K562 (cell line): ENCODE results near the gene S100A3. TPM values are rescaled to one million over a fixed set of nuclear protein-coding genes. Genes with fewer than 3 reads are reported as not detected.

Experiments used
- ATAC-seq: fragments of 200-7000 bp; cut with Tn5 transposase; 3 replicates; pipeline ENCODE4 v1.9.1; 2020; ENCODE audit warnings: moderate library complexity
- BruUV-seq: library from RNA; stranded (reverse); fragments of 400-500 nt; replicated peaks from 2 replicates; lab custom pipeline; 2021; lab: Mats Ljungman, UMichigan
- CTCF ChIA-PET: fragments of 300-600 bp; formaldehyde crosslinking; extraction: SDS; loops from one replicate; lab custom pipeline; 2021; ENCODE audit warnings: low intra/inter-chr PET ratio; lab: Yijun Ruan, JAX
- POLR2A ChIA-PET: fragments of 300-600, 350-650 bp; sonication (Branson Sonifier 250); formaldehyde crosslinking; extraction: SDS; loops from one replicate; lab custom pipeline; 2021; ENCODE audit warnings: antibody characterized with exemption, inconsistent platforms; lab: Yijun Ruan, JAX
- DNase-seq, 4 experiments: peaks; one replicate each; pipeline versions ENCODE4 v3.0.0 to v3.0.0-alpha.2; 2011 to 2018; ENCODE audit warnings: low spot score in 3 of 4, mixed read lengths in 3 of 4; ENCODE audit errors: extremely low read depth in 1 of 4
- FAIRE-seq: peaks from 2 replicates; lab custom pipeline; 2011; peaks lifted over from hg19 to GRCh38; lab: Jason Lieb, UNC
- H2AFZ ChIP-seq: 2 replicates; pipeline ENCODE4 v1.6.0; 2011; ENCODE audit warnings: low read depth, low read length, control low read depth, inconsistent platforms
- H3K27ac ChIP-seq: fragments of 200-600 bp; 3 replicates; pipeline ENCODE4 v1.8.0; 2011; ENCODE audit warnings: low read depth, mild to moderate bottlenecking, control low read depth, inconsistent platforms, low read length, moderate library complexity, mixed read lengths; ENCODE audit errors: extremely low read depth
- H3K27me3 ChIP-seq, 2 experiments: fragments of 300-600 bp in 1 of 2; 2 replicates in 1 of 2; 3 replicates in 1 of 2; pipeline versions ENCODE4 v1.6.0 to v1.8.0; 2011; ENCODE audit warnings: inconsistent platforms in 2 of 2, low read length in 2 of 2, mild to moderate bottlenecking in 1 of 2, mixed read lengths in 1 of 2, moderate library complexity in 1 of 2; ENCODE audit not compliant: control insufficient read depth in 2 of 2, insufficient read depth in 2 of 2
- H3K36me3 ChIP-seq: fragments of 300-600 bp; 3 replicates; pipeline ENCODE4 v1.8.0; 2011; ENCODE audit warnings: mild to moderate bottlenecking, low read length, inconsistent platforms; ENCODE audit not compliant: control insufficient read depth, insufficient read depth
- H3K4me1 ChIP-seq, 2 experiments: fragments of 200-600 bp in 1 of 2; replicated peaks in 1 of 2; 2 replicates in 1 of 2; 3 replicates in 1 of 2; pipeline versions ENCODE4 v1.5.1 to v1.8.0; 2011; ENCODE audit warnings: inconsistent platforms in 2 of 2, low read length in 2 of 2, mild to moderate bottlenecking in 1 of 2, mixed read lengths in 1 of 2, moderate library complexity in 1 of 2; ENCODE audit not compliant: control insufficient read depth in 2 of 2, insufficient read depth in 2 of 2
- H3K4me2 ChIP-seq: 2 replicates; pipeline ENCODE4 v1.6.1; 2011; ENCODE audit warnings: low read length, control low read depth, inconsistent platforms, mixed read lengths; ENCODE audit not compliant: insufficient read depth
- H3K4me3 ChIP-seq: fragments of 200-600 bp; sonication (generic), shearing (Covaris generic); 2 replicates; pipeline ENCODE4 v1.5.1; 2016; ENCODE audit warnings: control low read depth, inconsistent platforms
- H3K79me2 ChIP-seq: fragments of 200-600 bp; 3 replicates; pipeline ENCODE4 v1.8.0; 2011; ENCODE audit warnings: low read length, inconsistent platforms; ENCODE audit not compliant: control insufficient read depth, insufficient read depth
- H3K9ac ChIP-seq, 2 experiments: 2 replicates each; pipeline versions ENCODE4 v1.6.0 to v1.6.1; 2011; ENCODE audit warnings: low read depth in 2 of 2, low read length in 2 of 2, control low read depth in 1 of 2, inconsistent platforms in 1 of 2, mild to moderate bottlenecking in 1 of 2, mixed read lengths in 1 of 2; ENCODE audit not compliant: insufficient read depth in 1 of 2
- H3K9me1 ChIP-seq: one replicate; pipeline ENCODE4 v1.6.0; 2011; ENCODE audit warnings: inconsistent platforms, mild to moderate bottlenecking, low read length, moderate library complexity; ENCODE audit not compliant: control insufficient read depth, insufficient read depth
- H3K9me3 ChIP-seq: replicated peaks from 2 replicates; pipeline ENCODE4 v1.5.1; 2011; ENCODE audit warnings: low read depth, low read length, inconsistent platforms; ENCODE audit not compliant: control insufficient read depth, insufficient read depth
- H4K20me1 ChIP-seq: replicated peaks from 2 replicates; pipeline ENCODE4 v1.6.1; 2011; ENCODE audit warnings: low read length, inconsistent platforms, mixed read lengths; ENCODE audit not compliant: control insufficient read depth, insufficient read depth
- ARID1B ChIP-seq: fragments of 450-650 bp; IDR thresholded peaks from 2 replicates; pipeline ENCODE4 v1.6.1; 2016; ENCODE audit warnings: antibody characterized with exemption, mild to moderate bottlenecking, inconsistent platforms
- ATF3 ChIP-seq, 2 experiments: fragments of 450-650 bp in 1 of 2; sonication (generic) in 1 of 2; formaldehyde crosslinking in 1 of 2; IDR thresholded peaks in 1 of 2; conservative IDR thresholded peaks in 1 of 2; 2 replicates each; pipeline versions ENCODE4 v1.6.1 to v1.8.1; 2016 to 2023; ENCODE audit warnings: mild to moderate bottlenecking in 2 of 2, moderate library complexity in 2 of 2, inconsistent platforms in 1 of 2, missing genetic modification reagents in 1 of 2
- BACH1 ChIP-seq: fragments of 200-800 bp; sonication (Bioruptor generic); IDR thresholded peaks from 2 replicates; pipeline ENCODE4 v1.6.1; 2016; ENCODE audit warnings: missing genetic modification characterization, missing compliant biosample characterization
- CCAR2 ChIP-seq: fragments of 200-400 bp; formaldehyde crosslinking; IDR thresholded peaks from 2 replicates; pipeline ENCODE4 v1.6.1; 2017; ENCODE audit warnings: mild to moderate bottlenecking, low read depth, low read length
- CREM ChIP-seq: IDR thresholded peaks from 2 replicates; pipeline ENCODE4 v1.6.1; 2014; ENCODE audit warnings: antibody characterized with exemption, low read depth
- DPF2 ChIP-seq: fragments of 450-650 bp; IDR thresholded peaks from 2 replicates; pipeline ENCODE4 v1.6.1; 2016
- EGR1 ChIP-seq: fragments of 450-650 bp; conservative IDR thresholded peaks from 2 replicates; pipeline ENCODE4 v1.6.1; 2017; ENCODE audit warnings: mild to moderate bottlenecking
- KDM1A ChIP-seq, 2 experiments: fragments of 450-650 bp; IDR thresholded peaks; 2 replicates each; pipeline ENCODE4 v1.6.1; 2016; ENCODE audit warnings: mild to moderate bottlenecking in 2 of 2
- KDM5B ChIP-seq: fragments of 200-600 bp; sonication (generic); IDR thresholded peaks from 2 replicates; pipeline ENCODE4 v1.6.1; 2012; ENCODE audit warnings: low read depth, mild to moderate bottlenecking, moderate library complexity, low read length, control low read depth, inconsistent platforms; ENCODE audit not compliant: insufficient replicate concordance
- RBFOX2 ChIP-seq: fragments of 200-400 bp; formaldehyde crosslinking; IDR thresholded peaks from 2 replicates; pipeline ENCODE4 v1.6.1; 2017; ENCODE audit warnings: low read depth, mild to moderate bottlenecking, low read length, moderate library complexity
- RCOR1 ChIP-seq, 2 experiments: IDR thresholded peaks; 2 replicates each; pipeline ENCODE4 v1.6.1; 2012; ENCODE audit warnings: low read depth in 2 of 2, low read length in 2 of 2, borderline replicate concordance in 1 of 2, improper control_type of control experiment in 1 of 2
- SMARCA4 ChIP-seq: fragments of 450-650 bp; IDR thresholded peaks from 2 replicates; pipeline ENCODE4 v1.6.1; 2016
- SMARCE1 ChIP-seq: fragments of 450-650 bp; IDR thresholded peaks from 2 replicates; pipeline ENCODE4 v1.7.1; 2016; ENCODE audit warnings: mild to moderate bottlenecking
- SPI1 ChIP-seq: IDR thresholded peaks from 2 replicates; pipeline ENCODE4 v1.6.1; 2011; ENCODE audit warnings: low read depth, low read length, control low read depth, borderline replicate concordance
- VEZF1 ChIP-seq: fragments of 200-800 bp; sonication (Bioruptor generic); IDR thresholded peaks from 2 replicates; pipeline ENCODE4 v1.6.1; 2017; ENCODE audit warnings: missing genetic modification characterization, missing compliant biosample characterization
- ZEB2 ChIP-seq: fragments of 450-650 bp; IDR thresholded peaks from 2 replicates; pipeline ENCODE4 v1.6.1; 2016
- ZFX ChIP-seq: sonication (generic); formaldehyde crosslinking; IDR thresholded peaks from 2 replicates; pipeline ENCODE4 v1.8.0; 2022; ENCODE audit warnings: mild to moderate bottlenecking, missing genetic modification reagents, moderate library complexity
- WGBS: fragments of 100-300 bp; shearing (Covaris generic); methylation state at CpG from one replicate; pipeline ENCODE4 v1.1.6; 2016; ENCODE audit warnings: low coverage, mixed read lengths; ENCODE audit not compliant: insufficient coverage; ENCODE audit errors: missing lambda C conversion rate; 5-methylcytosine and 5-hydroxymethylcytosine counted together
- in situ Hi-C: fragments of 300-500 bp; cut with MboI; formaldehyde crosslinking; loops from 4 replicates; pipeline ENCODE4 v1.15.0; 2018; ENCODE audit warnings: inconsistent platforms, mixed read lengths
- intact Hi-C: fragments of 100-400 bp; cut with micrococcal nuclease; formaldehyde crosslinking; loops from 2 replicates; pipeline ENCODE4 v1.14.2; 2022
- polyA plus RNA-seq, 8 experiments: library from polyadenylated mRNA; depleted of rRNA in 4 of 8; stranded (reverse) in 5 of 8; unstranded in 3 of 8; fragments of >200 nt; fragmentation: Nextera tagmentation in 2 of 8; fragmentation: Illumina TruSeq in 1 of 8; extraction: Ambion mirVana in 2 of 8; extraction: Trizol in 1 of 8; gene quantifications; 2 replicates each; pipeline versions ENCODE4 v1.2.1 to v1.2.3, GENCODE V29; 2011 to 2014; ENCODE audit warnings: inconsistent platforms in 1 of 8, missing spikeins in 1 of 8
- total RNA-seq, 7 experiments: library from RNA; depleted of rRNA in 6 of 7; stranded (reverse); fragments of >200 nt in 6 of 7; fragmentation: Illumina TruSeq in 2 of 7; extraction: Trizol in 2 of 7; gene quantifications; 2 replicates each; pipeline versions ENCODE4 v1.2.1 to v1.2.3, GENCODE V29; 2011 to 2021; ENCODE audit warnings: low replicate concordance in 1 of 7
- TF ChIP-seq, protein P1 (sequence below): sonication (generic); formaldehyde crosslinking; IDR thresholded peaks from 2 replicates; pipeline ENCODE4 v1.8.0; 2022; ENCODE audit warnings: missing genetic modification reagents, mild to moderate bottlenecking, moderate library complexity, borderline replicate concordance

S100A3 gene
- total and polyA plus RNA-seq, 9 of the 15 experiments (the other 6 are each of a cell fraction or from before 2014, with no cell fraction given), result 0.08 to 1.7 (median 0.18) TPM; not detected in 4

GRCh38 chr1:153540394-153541361 lies 8.4 kb downstream of the S100A3 start, which contains the start of gene S100A5:
S100A5 (minus strand) TSS chr1:153540934; CDS start chr1:153540191, 743 bp downstream.
- H3K79me2 ChIP-seq, result no peaks in the 10 kb centered on the region; the same call in 2 of the 3 replicates
- H3K9ac ChIP-seq, result peak within 1 kb of the TSS in 1 of 2 experiments; percentile 38; a peak in 2 of 4 replicates
- DNase-seq (peak in 1 of 4 experiments; percentile 58), FAIRE-seq (no peak), ATAC-seq (no peak)
- POLR2A ChIA-PET, result interaction anchor here (0.7 to 2.6 kb wide), 8 partner anchors 8 to 450 kb away, joined by 3 to 13 read pairs (median 3); partner anchors contain the start of genes RPS27 and S100A13
- H3K4me3 ChIP-seq, result no peak within 1 kb of the TSS
- no peaks in the 10 kb centered on the region for H3K9me3 ChIP-seq
- H4K20me1 ChIP-seq, result no peaks in the 10 kb centered on the region
- H3K27me3 ChIP-seq, result no peaks in the 10 kb centered on the region
- 38% methylated on average over 11 of the region's 11 CpGs for WGBS
- in situ Hi-C loops, result no loop called here
- H3K36me3 ChIP-seq, result no peaks in the 10 kb centered on the region
- CTCF ChIA-PET, result no interaction called here
- intact Hi-C loops, result no loop called here
- H3K27ac ChIP-seq, result no peak within 1 kb of the TSS; the same call in 2 of the 3 replicates
- no TSS peak for BruUV-seq
- peak within 1 kb of the TSS; percentile 69 for H2AFZ ChIP-seq
- no peaks in the 10 kb centered on the region for H3K9me1 ChIP-seq
- H3K4me2 ChIP-seq, result no peak within 1 kb of the TSS; the same call in 1 of the 2 replicates
- peaks cover 77 to 79% of the 10 kb centered on the region in 2 experiments for H3K4me1 ChIP-seq
- TF ChIP-seq BACH1 (tag) (0 out of 2 replicates have a peak, but pooled peaks have one; percentile 31), SPI1 (peak; percentile 89), DPF2 (peak; percentile 34; the same call in 1 of the 2 replicates), ZFX (0 out of 2 replicates have a peak, but pooled peaks have one; percentile 32), EGR1 (peak; percentile 51; the same call in 1 of the 2 replicates), RBFOX2 (no peak), VEZF1 (CRISPR knock-in tag) (peak; percentile 14; the same call in 1 of the 2 replicates), SMARCE1 (0 out of 2 replicates have a peak, but pooled peaks have one; percentile 18), KDM5B (peak; percentile 26), CREM (peak; percentile 12; the same call in 1 of the 2 replicates), ATF3 (IDR thresholded peaks at IDR 0.05) (0 out of 2 replicates have a peak, but pooled peaks have one; percentile 24), ATF3 (CRISPR knock-in tag; conservative IDR thresholded peaks at IDR 0.05) (no peak), CCAR2 (no peak), KDM1A (IDR thresholded peaks at IDR 0.05) (no peak), ARID1B (peak; percentile 37; the same call in 1 of the 2 replicates), RCOR1 (IDR thresholded peaks at IDR 0.05; ENCODE audit: borderline replicate concordance in 1 of 2, low read depth in 2 of 2, low read length in 2 of 2) (peak in 1 of 2 experiments; percentile 53; a peak in 1 of 4 replicates), ZEB2 (0 out of 2 replicates have a peak, but pooled peaks have one; percentile 17), SMARCA4 (peak; percentile 39; the same call in 1 of the 2 replicates)
- TF ChIP-seq, protein P1, sequence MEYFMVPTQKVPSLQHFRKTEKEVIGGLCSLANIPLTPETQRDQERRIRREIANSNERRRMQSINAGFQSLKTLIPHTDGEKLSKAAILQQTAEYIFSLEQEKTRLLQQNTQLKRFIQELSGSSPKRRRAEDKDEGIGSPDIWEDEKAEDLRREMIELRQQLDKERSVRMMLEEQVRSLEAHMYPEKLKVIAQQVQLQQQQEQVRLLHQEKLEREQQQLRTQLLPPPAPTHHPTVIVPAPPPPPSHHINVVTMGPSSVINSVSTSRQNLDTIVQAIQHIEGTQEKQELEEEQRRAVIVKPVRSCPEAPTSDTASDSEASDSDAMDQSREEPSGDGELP (CRISPR knock-in tag), result peak; percentile 19; the same call in 1 of the 2 replicates
